GM13977 (cell line): Measurements from ENCODE around the gene WNK1.
A peak's percentile ranks its signal among the peaks of the same experiment; 100 is the strongest.
"Not testable (repeated sequence)": the region's sequence is repeated elsewhere in the genome, so short reads cannot be mapped to it uniquely, and the experiment has no call there.

ENCODE experiments used
- DNase-seq: peaks from one replicate; pipeline ENCODE4 v3.0.0; 2012; ENCODE audit warnings: low spot score
- CTCF ChIP-seq: IDR thresholded peaks from 2 replicates; pipeline ENCODE4 v1.5.1; 2012; ENCODE audit warnings: mild to moderate bottlenecking, control low read depth; ENCODE audit not compliant: insufficient read depth; ENCODE audit errors: extremely low read depth, missing control alignments
- in situ Hi-C: fragments of 300-500 bp; cut with MboI; formaldehyde crosslinking; loops from one replicate; pipeline ENCODE4 v1.12.0; 2022; ENCODE audit warnings: low sequenced_read_pairs, low pct_unique_long_range_greater_than_20kb, mixed read lengths, inconsistent platforms; ENCODE audit not compliant: unreplicated experiment

Gene WNK1

GRCh38 chr12:837548-837947, 85.2 kb downstream of the WNK1 start:
- in situ Hi-C loops: no loop called here
- no peak for TF ChIP-seq CTCF

GRCh38 chr12:843609-844008, 91.2 kb downstream of the WNK1 start:
- in situ Hi-C loops: no loop called here
- no peak for DNase-seq
- no peak for TF ChIP-seq CTCF

More at GRCh38 chr12:837548-837947, 85.2 kb downstream of the WNK1 start:
- DNase-seq: no peak

GRCh38 chr12:846421-846820, 94.0 kb downstream of the WNK1 start:
- in situ Hi-C loops: no loop called here
- no peak for TF ChIP-seq CTCF
- no peak for DNase-seq

- in situ Hi-C loops: no loop called here
- DNase-seq: peak; percentile 17
- no peak for TF ChIP-seq CTCF
These were observed 95.9 kb downstream of the WNK1 start for GRCh38 chr12:848173-848865.

- no peak for TF ChIP-seq CTCF
- in situ Hi-C loops: no loop called here
- no peak for DNase-seq
These were observed 96.6 kb downstream of the WNK1 start for GRCh38 chr12:848882-849527.

GRCh38 chr12:849733-850437, 97.5 kb downstream of the WNK1 start:
- in situ Hi-C loops, DNase-seq: not testable (repeated sequence)

GRCh38 chr12:851343-851742, 99.0 kb downstream of the WNK1 start:
- TF ChIP-seq CTCF: no peak
- in situ Hi-C loops: no loop called here
- DNase-seq: no peak
